Inferior parietal cortex (tissue), 1 donor: ENCODE measurements around the gene GJB6.
"Not testable (repeated sequence)": the region's sequence is repeated elsewhere in the genome, so short reads cannot be mapped to it uniquely, and the experiment has no call there.

ENCODE experiments used
- DNase-seq: peaks from one replicate; pipeline ENCODE4 v3.0.0-alpha.2; 2016; ENCODE audit errors: extremely low spot score

The GJB6 gene

GRCh38 chr13:20231839-20232555, at the start of gene GJB6:
TSS of gene GJB6 (minus strand) at chr13:20232319. CDS start at chr13:20223480, 8,839 bp downstream.
- no peak for DNase-seq

- DNase-seq, result not testable (repeated sequence)
These were observed 44.8 kb upstream of the GJB6 start for GRCh38 chr13:20276901-20277300.

GRCh38 chr13:20274466-20274865, 42.3 kb upstream of the GJB6 start:
- no peak for DNase-seq

- no peak for DNase-seq
These were observed 40.6 kb upstream of the GJB6 start for GRCh38 chr13:20272588-20273171.

GRCh38 chr13:20272104-20272503, 40.0 kb upstream of the GJB6 start:
- no peak for DNase-seq

- no peak for DNase-seq
These were observed 39.3 kb upstream of the GJB6 start for GRCh38 chr13:20271441-20271840.

- DNase-seq, result no peak
These were observed 38.2 kb upstream of the GJB6 start for GRCh38 chr13:20270163-20270865.

- DNase-seq, result no peak
These were observed 32.3 kb upstream of the GJB6 start for GRCh38 chr13:20264271-20265018.

GRCh38 chr13:20263393-20264044, 31.4 kb upstream of the GJB6 start:
- no peak for DNase-seq

GRCh38 chr13:20258963-20259288, 26.8 kb upstream of the GJB6 start:
- no peak for DNase-seq

- DNase-seq, result no peak
These were observed 26.3 kb upstream of the GJB6 start for GRCh38 chr13:20258208-20258962.

- no peak for DNase-seq
These were observed 22.0 kb upstream of the GJB6 start for GRCh38 chr13:20254076-20254475.

- DNase-seq, result no peak
These were observed 17.8 kb upstream of the GJB6 start for GRCh38 chr13:20249913-20250312.

GRCh38 chr13:20247963-20248362, 15.8 kb upstream of the GJB6 start:
- no peak for DNase-seq

GRCh38 chr13:20247403-20247802, 15.3 kb upstream of the GJB6 start:
- DNase-seq, result no peak

- no peak for DNase-seq
These were observed 9.5 kb upstream of the GJB6 start for GRCh38 chr13:20241593-20241992.

- DNase-seq, result no peak
These were observed 7.6 kb upstream of the GJB6 start for GRCh38 chr13:20239748-20240147.

- DNase-seq, result no peak
These were observed 598 bp upstream of the GJB6 start for GRCh38 chr13:20232556-20233277.

- DNase-seq, result no peak
These were observed 943 bp downstream of the GJB6 start for GRCh38 chr13:20230913-20231838.
